ES-I3 (cell line): ENCODE measurements around the gene CLDN10.

Source experiments
- H3K36me3 ChIP-seq: 2 replicates; pipeline ENCODE4 v1.6.1; 2013; ENCODE audit warnings: mild to moderate bottlenecking, low read length, control low read depth, moderate library complexity; ENCODE audit not compliant: insufficient read depth
- H3K4me1 ChIP-seq: 2 replicates; pipeline ENCODE4 v1.6.1; 2013; ENCODE audit warnings: mild to moderate bottlenecking, control low read depth, low read length; ENCODE audit not compliant: insufficient read depth
- H3K9ac ChIP-seq: 2 replicates; pipeline ENCODE4 v1.6.1; 2013; ENCODE audit warnings: low read depth, mild to moderate bottlenecking, low read length, moderate library complexity
- H3K9me3 ChIP-seq: 2 replicates; pipeline ENCODE4 v1.6.1; 2013; ENCODE audit warnings: mild to moderate bottlenecking, low read length, moderate library complexity; ENCODE audit not compliant: control insufficient read depth, insufficient read depth

Gene CLDN10

DNA sequence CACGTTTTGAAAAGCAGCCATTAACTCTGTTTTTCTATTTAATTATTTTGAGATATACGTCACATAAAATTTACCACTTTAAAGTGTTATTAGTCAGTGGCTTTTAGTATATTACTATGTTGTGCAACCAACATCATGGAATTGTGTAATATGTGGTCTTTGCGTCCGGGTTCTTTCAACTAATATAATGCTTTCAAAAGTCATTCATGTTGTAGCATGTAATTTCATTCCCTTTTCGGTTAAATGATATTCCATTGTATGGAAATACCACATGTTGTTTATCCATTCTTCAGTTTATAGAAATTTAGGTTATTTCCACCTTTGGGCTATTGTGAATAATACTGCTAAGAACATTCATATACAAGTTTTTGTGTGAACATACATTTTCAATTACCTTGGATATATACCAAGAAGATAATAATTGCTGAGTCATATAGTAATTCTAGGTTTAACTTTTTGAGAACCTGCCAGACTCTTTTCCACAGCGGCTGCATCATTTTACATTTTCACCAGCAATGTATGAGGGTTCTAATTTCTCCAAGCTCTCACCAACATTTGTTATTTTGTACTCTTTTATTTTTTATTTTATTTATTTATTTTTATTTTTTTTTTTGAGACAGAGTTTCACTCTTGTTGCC is 28.1 kb upstream of the CLDN10 start:
- no peaks in the 10 kb centered on the region for H3K9me3 ChIP-seq
- H3K36me3 ChIP-seq: no peaks in the 10 kb centered on the region
- H3K4me1 ChIP-seq: no peaks in the 10 kb centered on the region
- no peak overlapping the region for H3K9ac ChIP-seq

DNA sequence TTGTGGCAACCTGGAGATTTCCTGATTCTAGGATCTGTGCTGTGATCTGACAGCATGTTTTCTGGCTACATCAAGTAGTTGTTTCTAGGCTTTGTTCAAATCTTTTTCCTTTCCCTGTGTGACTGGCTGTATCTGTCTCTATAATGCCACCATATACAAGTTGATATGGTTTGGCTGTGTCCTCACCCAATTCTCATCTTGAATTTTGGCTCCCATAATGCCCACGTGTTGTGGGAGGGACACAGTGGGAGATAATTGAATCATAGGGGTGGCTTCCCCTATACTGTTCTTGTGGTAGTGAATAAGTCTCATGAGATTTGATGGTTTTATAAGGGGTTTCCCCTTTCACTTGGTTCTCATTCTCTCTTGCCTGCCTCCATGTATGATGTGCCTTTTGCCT is 24.6 kb upstream of the CLDN10 start:
- no peaks in the 10 kb centered on the region for H3K4me1 ChIP-seq
- H3K36me3 ChIP-seq: no peaks in the 10 kb centered on the region
- no peaks in the 10 kb centered on the region for H3K9me3 ChIP-seq

DNA sequence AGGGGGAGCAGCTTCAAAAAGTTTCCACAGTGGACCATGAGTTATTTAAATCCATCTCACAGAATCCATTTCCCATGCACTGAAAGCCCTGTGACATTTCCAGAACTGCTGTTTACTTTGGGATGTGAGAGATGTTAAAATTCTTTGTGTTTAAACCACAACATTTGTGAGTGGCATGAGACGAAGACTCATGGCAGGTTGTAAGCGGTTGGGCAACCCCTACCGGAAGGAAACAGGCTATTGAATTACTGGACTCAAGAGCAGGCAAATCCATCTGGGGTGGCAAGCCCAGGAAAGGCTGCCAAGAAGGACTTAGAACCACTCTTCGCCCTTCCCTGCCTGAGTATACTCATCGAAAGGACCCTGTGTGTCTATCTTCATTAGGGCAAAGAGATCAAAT is 22.3 kb upstream of the CLDN10 start:
- Histone ChIP-seq H3K36me3 (no peaks in the 10 kb centered on the region), H3K4me1 (no peaks in the 10 kb centered on the region; the same call in 1 of the 2 replicates), H3K9ac (no peak overlapping the region), H3K9me3 (no peaks in the 10 kb centered on the region)

More for the DNA sequence above, 24.6 kb upstream of the CLDN10 start:
- H3K9ac ChIP-seq: no peak overlapping the region

DNA sequence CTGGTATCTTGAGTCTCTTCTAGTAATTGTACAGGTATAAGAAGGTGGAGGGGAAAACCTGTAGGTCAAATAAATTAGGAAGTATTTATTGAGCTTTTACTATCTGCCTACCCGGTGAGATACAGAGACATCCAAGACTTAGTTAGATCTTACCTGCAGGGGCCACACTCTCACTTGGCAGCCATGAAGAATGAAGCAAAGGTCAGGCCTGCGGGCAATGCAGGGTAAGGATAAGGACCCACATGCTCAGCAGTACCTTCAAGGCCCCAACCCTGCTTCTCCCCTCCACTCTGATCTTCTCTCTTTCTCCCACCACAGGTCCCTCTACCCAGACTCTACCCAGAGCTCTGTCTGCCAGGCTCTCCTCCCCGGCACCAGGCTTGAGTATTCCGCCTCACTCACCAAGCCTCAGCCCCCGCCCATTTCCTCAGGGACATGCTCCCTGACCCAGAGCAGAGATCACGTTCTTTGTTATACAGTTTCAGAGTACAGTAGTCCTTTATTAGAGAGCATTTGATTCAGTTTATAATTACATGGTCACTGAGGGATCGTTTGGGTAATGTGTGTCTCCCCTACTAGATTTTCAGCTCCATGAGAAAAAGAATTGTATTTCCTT is 18.9 kb upstream of the CLDN10 start:
- Histone ChIP-seq H3K9me3 (no peaks in the 10 kb centered on the region), H3K36me3 (no peaks in the 10 kb centered on the region), H3K4me1 (no peaks in the 10 kb centered on the region; the same call in none of the 2 replicates), H3K9ac (0 out of 2 replicates have a peak overlapping the region, but pooled peaks have one; percentile 11)

DNA sequence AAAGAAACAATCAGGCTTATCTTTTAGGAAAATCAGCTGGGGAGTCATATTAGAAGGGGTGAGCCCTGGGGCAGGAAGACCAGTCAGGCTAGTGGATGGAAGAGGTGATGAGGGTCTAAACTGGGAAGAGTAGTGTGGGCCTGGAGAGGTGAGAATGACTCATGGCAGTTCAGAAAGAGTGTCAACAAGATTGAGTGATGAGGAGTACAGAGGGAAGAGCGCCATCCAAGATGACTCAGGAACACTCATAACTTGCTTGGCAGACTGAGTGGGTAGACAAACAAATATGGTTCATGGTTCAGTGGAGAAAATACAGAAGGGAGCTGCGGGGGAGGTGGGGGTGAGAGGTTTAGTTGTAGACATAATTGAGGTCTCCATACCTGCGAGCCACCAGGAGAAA is 17.3 kb upstream of the CLDN10 start:
- H3K36me3 ChIP-seq: no peaks in the 10 kb centered on the region
- no peaks in the 10 kb centered on the region for H3K9me3 ChIP-seq
- H3K9ac ChIP-seq: no peak overlapping the region
- H3K4me1 ChIP-seq: no peaks in the 10 kb centered on the region; the same call in none of the 2 replicates

DNA sequence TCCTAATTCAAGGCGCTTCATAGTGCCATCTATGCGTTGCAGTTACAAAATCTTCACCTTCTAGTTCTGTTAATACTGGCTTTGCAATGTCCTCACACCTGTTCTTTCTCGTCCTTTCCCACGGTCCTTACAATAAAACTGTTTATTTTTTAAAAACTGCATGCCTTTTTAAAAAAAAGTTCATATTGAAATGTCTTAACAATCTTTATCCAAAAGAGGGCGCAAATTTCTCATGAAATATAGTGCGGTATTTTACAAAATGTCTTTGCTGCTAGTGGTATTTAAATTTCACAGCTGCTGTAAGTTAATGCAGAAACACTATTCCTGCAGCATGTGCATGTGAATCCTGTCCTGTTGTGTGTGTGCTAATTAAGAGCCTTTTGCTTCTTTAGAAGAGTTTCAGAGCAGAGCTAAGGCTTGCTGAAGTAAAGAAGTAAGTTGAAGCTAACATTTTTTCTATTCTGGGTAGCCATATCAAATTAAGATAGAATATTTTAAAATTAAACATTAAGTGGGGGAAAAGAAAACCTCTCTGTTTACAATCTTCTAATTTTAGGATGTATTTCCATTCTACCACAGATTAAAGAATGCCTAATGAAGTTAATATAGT is 15.8 kb upstream of the CLDN10 start:
- H3K9ac ChIP-seq: no peak overlapping the region
- H3K36me3 ChIP-seq: no peaks in the 10 kb centered on the region
- no peaks in the 10 kb centered on the region for H3K9me3 ChIP-seq
- peaks cover 11% of the 10 kb centered on the region for H3K4me1 ChIP-seq

DNA sequence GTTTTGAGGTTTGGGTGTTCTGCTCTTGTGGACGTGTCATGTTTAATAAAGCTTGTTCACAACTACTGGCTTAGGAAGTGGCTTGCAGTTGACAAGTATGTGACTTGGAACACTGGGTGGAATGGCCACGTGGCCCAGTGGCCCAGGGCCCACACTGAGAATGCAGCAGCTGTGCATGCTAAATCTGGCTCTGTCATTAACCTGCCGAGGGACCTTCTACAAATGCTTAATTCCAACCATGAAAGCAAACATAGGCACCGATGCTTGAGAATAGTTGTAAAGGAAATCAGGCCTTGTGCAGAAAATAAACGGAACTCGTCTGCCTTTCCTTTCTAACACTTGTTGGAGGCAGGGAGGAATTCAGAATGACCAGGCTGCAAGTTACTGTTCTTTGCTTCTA is 11.6 kb upstream of the CLDN10 start:
- Histone ChIP-seq H3K9ac (no peak overlapping the region), H3K9me3 (no peaks in the 10 kb centered on the region), H3K36me3 (no peaks in the 10 kb centered on the region), H3K4me1 (peaks cover 11% of the 10 kb centered on the region)

DNA sequence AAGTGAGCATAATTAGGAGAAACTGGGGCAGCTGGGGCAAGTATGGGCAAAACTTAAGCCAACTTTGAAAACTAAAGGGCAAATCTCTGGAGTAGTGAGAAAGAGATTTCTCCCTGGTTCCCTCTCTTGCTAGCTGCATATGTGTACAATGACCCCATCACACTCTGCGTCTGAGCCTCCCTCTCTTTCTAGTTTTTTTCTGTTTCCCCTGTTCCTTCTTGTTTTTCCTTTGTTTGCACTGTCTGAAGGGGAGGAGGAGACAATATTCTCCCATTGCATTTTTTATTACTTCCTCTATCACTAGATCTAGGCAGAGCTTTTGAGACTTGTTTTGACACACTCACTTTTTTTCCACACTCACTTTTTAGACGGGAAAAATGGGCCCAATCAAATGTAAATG is 11.2 kb upstream of the CLDN10 start:
- H3K4me1 ChIP-seq: peaks cover 11% of the 10 kb centered on the region
- no peak overlapping the region for H3K9ac ChIP-seq
- H3K36me3 ChIP-seq: no peaks in the 10 kb centered on the region
- H3K9me3 ChIP-seq: no peaks in the 10 kb centered on the region

DNA sequence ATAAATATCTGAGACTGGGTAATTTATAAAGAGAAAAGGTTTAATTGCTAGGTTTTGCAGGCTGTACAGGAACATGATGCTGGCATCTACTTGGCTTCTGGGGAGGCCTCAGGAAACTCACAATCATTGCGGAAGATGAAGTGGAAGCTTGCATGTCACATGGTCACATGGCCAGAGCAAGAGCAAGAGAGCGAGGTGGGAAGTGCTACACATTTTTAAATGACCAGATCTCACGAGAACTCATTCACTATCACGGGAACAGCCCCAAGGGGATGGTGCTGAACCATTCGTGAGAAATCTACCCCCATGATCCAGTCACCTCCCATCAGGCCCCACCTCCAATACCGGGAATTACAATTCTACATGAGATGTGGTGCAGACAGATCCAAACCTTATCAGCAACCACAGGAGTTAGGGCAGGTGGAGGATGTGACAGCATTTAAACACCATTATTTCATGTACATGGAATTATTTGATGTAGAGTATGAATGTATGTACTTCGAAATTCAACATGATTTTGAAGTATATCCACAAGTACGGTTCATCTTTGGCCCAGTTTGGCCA is 10.5 kb upstream of the CLDN10 start:
- peaks cover 11% of the 10 kb centered on the region for H3K4me1 ChIP-seq
- H3K9ac ChIP-seq: no peak overlapping the region
- no peaks in the 10 kb centered on the region for H3K36me3 ChIP-seq
- no peaks in the 10 kb centered on the region for H3K9me3 ChIP-seq

DNA sequence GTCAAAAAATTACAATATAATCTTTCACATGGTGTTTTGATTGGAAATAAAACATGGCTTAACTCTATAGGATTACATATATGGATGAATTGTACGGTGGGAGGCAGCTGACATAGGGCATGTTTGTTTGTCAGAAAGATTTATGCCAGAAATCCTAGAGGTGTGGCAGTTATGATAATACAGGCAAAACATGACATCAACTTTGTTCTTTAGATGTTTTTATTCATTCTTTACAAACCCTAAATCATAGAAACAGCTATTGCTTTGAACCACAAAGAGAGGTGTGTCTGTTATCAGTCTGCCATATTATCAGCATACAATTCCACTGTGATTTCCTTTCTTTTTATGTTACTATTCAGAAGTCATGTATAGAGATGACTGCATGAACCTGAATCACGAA is 8.2 kb upstream of the CLDN10 start:
- Histone ChIP-seq H3K36me3 (no peaks in the 10 kb centered on the region), H3K9me3 (no peaks in the 10 kb centered on the region)

DNA sequence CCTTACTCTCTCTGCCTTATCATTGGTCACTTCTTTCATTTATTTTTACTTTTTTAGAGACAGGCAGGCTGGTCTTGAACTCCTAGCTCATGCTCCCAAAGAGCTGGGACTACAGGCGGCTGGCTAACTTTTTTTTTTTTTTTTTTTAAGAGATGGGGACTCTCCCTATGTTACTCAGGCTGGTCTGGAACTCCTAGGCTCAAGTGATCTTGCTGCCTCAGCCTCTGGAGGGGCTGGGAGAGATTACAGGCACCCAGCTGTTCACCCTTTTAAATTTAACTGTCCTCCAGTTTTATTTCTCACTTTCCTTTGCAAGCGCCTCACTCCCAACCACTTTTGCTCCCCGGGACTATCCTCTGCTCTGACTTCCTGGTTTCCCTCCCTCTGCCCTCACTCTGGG is 5.6 kb upstream of the CLDN10 start:
- H3K4me1 ChIP-seq: peaks cover 13% of the 10 kb centered on the region
- H3K36me3 ChIP-seq: no peaks in the 10 kb centered on the region
- H3K9ac ChIP-seq: no peak overlapping the region
- H3K9me3 ChIP-seq: no peaks in the 10 kb centered on the region

More for the DNA sequence above, 8.2 kb upstream of the CLDN10 start:
- Histone ChIP-seq H3K4me1 (peaks cover 21% of the 10 kb centered on the region), H3K9ac (no peak overlapping the region)

DNA sequence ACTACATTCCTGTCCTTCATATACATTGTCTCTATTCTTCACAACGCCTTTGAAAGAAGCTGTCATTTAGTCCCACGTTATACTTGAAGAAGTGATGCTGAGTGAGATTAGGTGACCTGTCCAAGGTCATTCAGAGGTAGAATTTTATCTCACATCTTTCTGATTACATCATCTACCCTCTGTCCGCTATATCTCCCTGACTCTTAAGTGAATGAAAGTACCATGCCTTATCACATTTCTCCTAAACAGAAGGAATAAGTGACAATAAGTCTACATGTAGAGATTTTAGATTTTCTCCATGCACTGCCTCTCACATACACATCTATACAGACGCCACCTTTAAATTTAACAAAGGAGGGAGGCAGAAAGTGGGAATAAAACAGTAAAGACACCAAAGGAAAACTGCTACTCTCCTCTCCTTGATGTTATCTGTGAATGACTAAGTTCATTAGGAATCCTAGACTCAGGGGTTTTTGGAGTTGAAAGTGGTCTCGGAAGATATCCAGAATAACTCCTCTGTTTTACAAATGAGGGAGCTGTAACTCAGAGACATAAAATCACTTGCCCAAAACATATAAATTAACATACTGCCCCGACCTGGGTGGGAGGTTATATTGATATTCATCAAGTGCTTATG is 4.9 kb upstream of the CLDN10 start:
- Histone ChIP-seq H3K9me3 (no peaks in the 10 kb centered on the region), H3K9ac (no peak overlapping the region), H3K4me1 (peaks cover 15% of the 10 kb centered on the region), H3K36me3 (no peaks in the 10 kb centered on the region)

DNA sequence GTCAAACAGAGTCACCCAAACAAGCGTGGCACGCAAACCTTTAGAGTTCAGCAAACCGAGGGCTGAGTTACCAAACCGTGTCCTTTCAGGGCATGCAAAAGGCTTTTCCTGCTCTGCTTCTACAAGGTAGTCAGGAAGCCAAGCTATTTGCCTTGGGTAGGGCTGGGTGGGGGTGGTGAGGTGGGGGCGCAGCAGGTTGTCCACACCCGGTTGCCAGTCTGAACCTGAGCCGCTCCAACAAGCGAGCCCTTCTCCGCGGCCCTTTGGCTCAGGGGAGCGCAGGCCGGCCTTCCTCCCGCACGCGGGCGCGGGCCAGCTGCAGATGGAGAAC is 347 bp upstream of the CLDN10 start:
- no peaks in the 10 kb centered on the region for H3K9me3 ChIP-seq
- no peak overlapping the region; the same call in 1 of the 2 replicates for H3K9ac ChIP-seq

DNA sequence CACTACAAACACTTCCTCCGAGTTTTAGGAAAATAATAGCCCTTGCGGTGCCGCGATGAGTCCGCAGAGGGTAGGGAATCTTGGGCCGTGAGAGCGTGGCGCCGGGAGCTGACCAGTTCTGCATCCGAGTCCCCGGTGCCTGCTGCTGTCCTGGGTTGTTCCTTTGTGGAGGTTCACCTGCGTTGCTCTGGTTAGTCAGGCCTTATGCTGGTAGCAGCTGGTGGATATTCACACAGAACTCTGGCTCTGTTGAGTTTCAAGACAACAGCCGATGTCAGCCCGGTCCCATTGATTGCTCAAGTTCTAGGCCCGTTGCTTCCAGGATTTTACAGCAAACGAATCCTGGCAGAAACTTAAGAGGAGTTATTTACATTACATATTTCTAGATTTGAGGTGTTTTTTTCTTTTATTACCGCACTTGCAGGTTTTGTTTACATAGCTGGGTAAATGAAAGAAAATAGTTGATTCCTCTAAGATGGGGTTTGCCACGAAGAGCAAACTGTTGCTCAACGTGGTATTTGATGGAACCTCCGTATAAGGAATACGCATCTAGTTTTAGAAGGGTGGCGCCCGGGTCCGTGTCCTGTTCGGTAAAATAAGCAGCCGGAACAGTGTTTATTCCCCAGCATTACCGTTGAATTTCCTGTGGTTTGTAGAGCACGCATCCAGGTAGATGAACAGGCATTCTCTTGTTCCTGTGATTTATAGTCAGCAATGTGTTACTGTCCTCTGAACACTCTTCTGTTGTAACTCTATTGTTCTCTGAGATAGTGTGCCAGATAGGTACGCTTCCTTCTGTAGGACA is 1.3 kb downstream of the CLDN10 start:
- Histone ChIP-seq H3K4me1 (peaks cover 12% of the 10 kb centered on the region; the same call in 1 of the 2 replicates), H3K36me3 (no peaks in the 10 kb centered on the region), H3K9ac (peak overlapping the region; percentile 59; the same call in 1 of the 2 replicates), H3K9me3 (no peaks in the 10 kb centered on the region)

More for the DNA sequence above, 347 bp upstream of the CLDN10 start:
- no peaks in the 10 kb centered on the region for H3K36me3 ChIP-seq
- H3K4me1 ChIP-seq: peaks cover 22% of the 10 kb centered on the region
